ENCODE measurements around the gene FASTK. TPM values are rescaled to one million over a fixed set of nuclear protein-coding genes. Genes with fewer than 3 reads are reported as not detected.
"Not testable (repeated sequence)": the region's sequence is repeated elsewhere in the genome, so short reads cannot be mapped to it uniquely, and the experiment has no call there.

Gene FASTK
- polyA plus RNA-seq, 3 donors from 2014 or later = 49.0 to 57.6 (median 51.2) TPM

GRCh38 chr7:151028948-151029501, 51.6 kb downstream of the FASTK start:
- H3K4me3 Mint-ChIP-seq = peak overlapping the region; percentile 94 to 97 (median 95)
- peaks cover 22 to 23% of the 10 kb centered on the region in 2 donors for H3K4me1 Mint-ChIP-seq
- peaks cover 2 to 6% (median 3%) of the 10 kb centered on the region in 3 donors for H3K36me3 Mint-ChIP-seq
- H3K9me3 Mint-ChIP-seq = no peaks in the 10 kb centered on the region
- H3K27me3 Mint-ChIP-seq (ENCODE audit: low read depth in 3 of 3) = peaks cover 7 to 12% (median 10%) of the 10 kb centered on the region in 3 donors
- no peak for DNase-seq
- peak overlapping the region; percentile 97 to 99 (median 98) for H3K27ac Mint-ChIP-seq

GRCh38 chr7:151028131-151028947, 52.3 kb downstream of the FASTK start, which contains the start of gene ABCB8:
ABCB8 (plus strand) TSS chr7:151028450; CDS start chr7:151028516, 66 bp downstream.
- no peaks in the 10 kb centered on the region for H3K9me3 Mint-ChIP-seq
- H3K27me3 Mint-ChIP-seq (ENCODE audit: low read depth in 3 of 3) = peaks cover 7 to 12% (median 10%) of the 10 kb centered on the region in 3 donors
- H3K27ac Mint-ChIP-seq = peak within 1 kb of the TSS; percentile 97 to 99 (median 98)

GRCh38 chr7:151027728-151028130, 52.9 kb downstream of the FASTK start:
- Mint-ChIP-seq H3K27ac (peak overlapping the region; percentile 97 to 99 (median 98)), H3K27me3 (ENCODE audit: low read depth in 3 of 3) (peaks cover 7 to 12% (median 10%) of the 10 kb centered on the region in 3 donors), H3K4me1 (peaks cover 22 to 23% of the 10 kb centered on the region in 2 donors), H3K4me3 (peak overlapping the region; percentile 94 to 97 (median 95))
- not testable (repeated sequence) for H3K36me3 Mint-ChIP-seq, DNase-seq, H3K9me3 Mint-ChIP-seq

More at GRCh38 chr7:151028131-151028947, 52.3 kb downstream of the FASTK start, which contains the start of gene ABCB8:
- Mint-ChIP-seq H3K4me1 (peaks cover 22 to 23% of the 10 kb centered on the region in 2 donors), H3K4me3 (peak within 1 kb of the TSS; percentile 94 to 97 (median 95)), H3K36me3 (peaks cover 2 to 6% (median 3%) of the 10 kb centered on the region in 3 donors)
- peak; percentile 99 for DNase-seq

- Mint-ChIP-seq H3K4me3 (peak overlapping the region; percentile 94 to 97 (median 95)), H3K4me1 (peaks cover 22 to 23% of the 10 kb centered on the region in 2 donors), H3K27ac (peak overlapping the region; percentile 97 to 99 (median 98)), H3K27me3 (ENCODE audit: low read depth in 3 of 3) (peaks cover 8 to 12% (median 10%) of the 10 kb centered on the region in 3 donors)
- H3K9me3 Mint-ChIP-seq, DNase-seq, H3K36me3 Mint-ChIP-seq: not testable (repeated sequence)
Observed at GRCh38 chr7:151026771-151027727, 53.6 kb downstream of the FASTK start.

Other genes starting within 250 kb of the FASTK start
- not detected for gene AOC1, start 228.3 kb downstream of the FASTK start, polyA plus RNA-seq
- not detected for gene KCNH2, start 102.5 kb downstream of the FASTK start, polyA plus RNA-seq
- gene NOS3, start 89.8 kb downstream of the FASTK start, polyA plus RNA-seq = 1 to 10 TPM in 2 of 3 donors, under 1 TPM in 1; 0.21 to 4.9 (median 2.4) TPM
- gene ATG9B, start 56.3 kb downstream of the FASTK start, polyA plus RNA-seq = 1 to 10 TPM in 2 of 3 donors, not detected in 1; 1.9 to 5.7 TPM
- gene ABCB8, start 52.4 kb downstream of the FASTK start, polyA plus RNA-seq = 10 to 100 TPM; 17.6 to 26.5 (median 23.3) TPM
- gene ASIC3, start 32.3 kb downstream of the FASTK start, polyA plus RNA-seq = not detected
- gene CDK5, start 22.9 kb downstream of the FASTK start, polyA plus RNA-seq = 10 to 100 TPM; 15.6 to 18.9 (median 17.9) TPM
- 10 to 100 TPM in 2 of 3 donors, 1 to 10 TPM in 1; 6.7 to 19.8 (median 10.9) TPM for gene SLC4A2, start 21.2 kb downstream of the FASTK start, polyA plus RNA-seq
- gene TMUB1, start 2.7 kb upstream of the FASTK start, polyA plus RNA-seq = 10 to 100 TPM; 47.5 to 57.5 (median 49.6) TPM
- gene AGAP3, start 5.7 kb upstream of the FASTK start, polyA plus RNA-seq = 1 to 10 TPM; 2.8 to 6.3 (median 4.3) TPM
- not detected for gene GBX1, start 86.9 kb upstream of the FASTK start, polyA plus RNA-seq
- gene ASB10, start 106.4 kb upstream of the FASTK start, polyA plus RNA-seq = not detected
- not detected for gene H2BK1, start 129.7 kb upstream of the FASTK start, polyA plus RNA-seq
- gene ABCF2, start 146.4 kb upstream of the FASTK start, polyA plus RNA-seq = 10 to 100 TPM; 24.2 to 35.4 (median 31.7) TPM
- gene CHPF2, start 151.7 kb upstream of the FASTK start, polyA plus RNA-seq = 10 to 100 TPM; 23.0 to 39.2 (median 35.4) TPM
- 1 to 10 TPM; 1.2 to 3.9 (median 2.6) TPM for gene SMARCD3, start 167.9 kb upstream of the FASTK start, polyA plus RNA-seq

All from immature natural killer cell (primary cell).